GM23338 (cell line): ENCODE results near the gene CALCB. TPM values are rescaled to one million over a fixed set of nuclear protein-coding genes. Genes with fewer than 3 reads are reported as not detected.

ENCODE experiments used
- ATAC-seq: fragments of 200-7000 bp; cut with Tn5 transposase; 3 replicates; pipeline ENCODE4 v1.9.1; 2020
- DNase-seq: peaks from one replicate; pipeline ENCODE4 v3.0.0-alpha.2; 2015; ENCODE audit warnings: low spot score
- H2AFZ ChIP-seq: fragments of 200-600 bp; sonication (generic); 2 replicates; pipeline ENCODE4 v1.8.0; 2016; ENCODE audit warnings: antibody characterized with exemption, mild to moderate bottlenecking, moderate library complexity
- H3F3A ChIP-seq: fragments of 200-600 bp; sonication (generic); replicated peaks from 2 replicates; pipeline ENCODE4 v1.8.0; 2017; ENCODE audit warnings: antibody characterized with exemption, mixed run types, low read depth
- H3K27ac ChIP-seq: fragments of 200-600 bp; sonication (generic); 2 replicates; pipeline ENCODE4 v1.6.1; 2016; ENCODE audit warnings: low read depth
- H3K27me3 ChIP-seq: fragments of 200-600 bp; sonication (generic); 2 replicates; pipeline ENCODE4 v1.8.0; 2016; ENCODE audit warnings: mild to moderate bottlenecking, mixed run types, moderate library complexity; ENCODE audit not compliant: insufficient read depth
- H3K36me3 ChIP-seq: fragments of 200-600 bp; sonication (generic); 2 replicates; pipeline ENCODE4 v1.8.0; 2016; ENCODE audit warnings: mild to moderate bottlenecking; ENCODE audit not compliant: insufficient read depth
- H3K4me1 ChIP-seq: fragments of 200-600 bp; sonication (generic); 2 replicates; pipeline ENCODE4 v1.8.0; 2016; ENCODE audit warnings: mild to moderate bottlenecking, moderate library complexity; ENCODE audit not compliant: insufficient read depth
- H3K4me2 ChIP-seq: fragments of 200-600 bp; sonication (generic); 2 replicates; pipeline ENCODE4 v1.7.1; 2017; ENCODE audit warnings: mixed run types
- H3K4me3 ChIP-seq: fragments of 200-600 bp; sonication (generic); 2 replicates; pipeline ENCODE4 v1.6.1; 2016; ENCODE audit warnings: mixed run types
- H3K79me2 ChIP-seq: fragments of 200-600 bp; sonication (generic); replicated peaks from 2 replicates; pipeline ENCODE4 v1.8.0; 2017; ENCODE audit warnings: mild to moderate bottlenecking; ENCODE audit not compliant: insufficient read depth
- H3K9me2 ChIP-seq: fragments of 200-600 bp; sonication (generic); 2 replicates; pipeline ENCODE4 v1.8.0; 2017; ENCODE audit not compliant: insufficient read depth
- H4K20me1 ChIP-seq: fragments of 200-600 bp; sonication (generic); replicated peaks from 2 replicates; pipeline ENCODE4 v1.8.0; 2017; ENCODE audit warnings: mild to moderate bottlenecking; ENCODE audit not compliant: insufficient read depth
- H3K27ac Mint-ChIP-seq: 2 replicates; pipeline ENCODE4 v1.8.0; 2020; ENCODE audit warnings: inconsistent platforms, mild to moderate bottlenecking, moderate library complexity, mixed read lengths
- H3K27me3 Mint-ChIP-seq: 3 replicates; pipeline ENCODE4 v1.8.0; 2022; ENCODE audit warnings: low read depth, mild to moderate bottlenecking, moderate library complexity, mixed read lengths, inconsistent platforms; ENCODE audit not compliant: insufficient read depth, poor library complexity
- H3K36me3 Mint-ChIP-seq: 3 replicates; pipeline ENCODE4 v1.8.0; 2021; ENCODE audit warnings: low read depth, mild to moderate bottlenecking, inconsistent platforms, moderate library complexity, mixed read lengths
- H3K4me1 Mint-ChIP-seq: 3 replicates; pipeline ENCODE4 v1.8.0; 2020; ENCODE audit warnings: mild to moderate bottlenecking, inconsistent platforms, mixed read lengths
- H3K4me3 Mint-ChIP-seq: 3 replicates; pipeline ENCODE4 v1.8.0; 2021; ENCODE audit warnings: moderate library complexity, mild to moderate bottlenecking, inconsistent platforms, mixed read lengths
- H3K9me3 Mint-ChIP-seq: 3 replicates; pipeline ENCODE4 v1.8.0; 2020; ENCODE audit warnings: moderate library complexity, mild to moderate bottlenecking, inconsistent platforms, mixed read lengths
- CREB1 ChIP-seq: fragments of 250-450 bp; sonication (Bioruptor Pico); IDR thresholded peaks from 2 replicates; pipeline ENCODE4 v1.5.0; 2020; ENCODE audit warnings: low read depth, mild to moderate bottlenecking, moderate library complexity
- CTCF ChIP-seq, 2 experiments: fragments of 200-600 bp in 1 of 2; sonication (generic) in 1 of 2; conservative IDR thresholded peaks; 2 replicates each; pipeline versions ENCODE4 v1.5.1 to v1.6.1; 2016 to 2017; ENCODE audit warnings: antibody characterized with exemption in 2 of 2, low read depth in 2 of 2, mild to moderate bottlenecking in 2 of 2, moderate library complexity in 1 of 2
- ETS1 ChIP-seq: IDR thresholded peaks from 2 replicates; pipeline ENCODE4 v1.6.1; 2016; ENCODE audit warnings: antibody characterized with exemption
- EZH2 ChIP-seq: fragments of 200-600 bp; sonication (generic); IDR thresholded peaks from one replicate; pipeline ENCODE4 v1.8.0; 2017; ENCODE audit warnings: antibody characterized with exemption, mild to moderate bottlenecking, low read depth; ENCODE audit not compliant: unreplicated experiment
- EZH2phosphoT487 ChIP-seq: fragments of 200-600 bp; sonication (generic); IDR thresholded peaks from one replicate; pipeline ENCODE4 v1.8.1; 2018; ENCODE audit warnings: antibody characterized with exemption; ENCODE audit not compliant: unreplicated experiment
- JUNB ChIP-seq: IDR thresholded peaks from one replicate; pipeline ENCODE4 v1.6.1; 2016; ENCODE audit warnings: antibody characterized with exemption; ENCODE audit not compliant: unreplicated experiment
- NANOG ChIP-seq: IDR thresholded peaks from 2 replicates; pipeline ENCODE4 v1.6.1; 2016; ENCODE audit warnings: antibody characterized with exemption, borderline replicate concordance
- POLR2AphosphoS5 ChIP-seq: IDR thresholded peaks from 2 replicates; pipeline ENCODE4 v1.6.1; 2016; ENCODE audit warnings: antibody characterized with exemption, low read depth
- REST ChIP-seq: IDR thresholded peaks from one replicate; pipeline ENCODE4 v1.6.1; 2018; ENCODE audit warnings: antibody characterized with exemption; ENCODE audit not compliant: unreplicated experiment
- STAT1 ChIP-seq: IDR thresholded peaks from one replicate; pipeline ENCODE4 v1.6.1; 2016; ENCODE audit warnings: antibody characterized with exemption; ENCODE audit not compliant: unreplicated experiment
- ZNF114 ChIP-seq: fragments of 250-450 bp; sonication (Bioruptor Pico); IDR thresholded peaks from 2 replicates; pipeline ENCODE4 v1.5.0; 2020; ENCODE audit warnings: mild to moderate bottlenecking, moderate library complexity
- ZNF331 ChIP-seq: fragments of 250-450 bp; sonication (Bioruptor Pico); IDR thresholded peaks from 2 replicates; pipeline ENCODE4 v1.5.0; 2020; ENCODE audit warnings: low read depth, mild to moderate bottlenecking, moderate library complexity
- ZNF462 ChIP-seq: fragments of 250-450 bp; sonication (Bioruptor Pico); IDR thresholded peaks from 2 replicates; pipeline ENCODE4 v1.5.0; 2020; ENCODE audit warnings: mild to moderate bottlenecking, moderate library complexity
- polyA plus RNA-seq: library from polyadenylated mRNA; unstranded; fragments of >200 nt; fragmentation: Nextera tagmentation; extraction: Ambion mirVana; gene quantifications from 2 replicates; pipeline ENCODE4 v1.2.1, GENCODE V29; 2016
- total RNA-seq: library from RNA; depleted of rRNA; stranded (reverse); fragments of >200 nt; shearing (Covaris generic); gene quantifications from 2 replicates; pipeline ENCODE4 v1.2.3, GENCODE V29; 2014

CALCB gene
- total and polyA plus RNA-seq, 2 experiments from 2014 or later: 7.9 to 9.5 TPM

- H3K4me2 ChIP-seq: no peak overlapping the region
- no peak for DNase-seq
- H3K79me2 ChIP-seq: no peaks in the 10 kb centered on the region
- Mint-ChIP-seq H3K27ac (no peak overlapping the region), H3K4me3 (no peak overlapping the region), H3K4me1 (peaks cover 2% of the 10 kb centered on the region; the same call in 2 of the 3 replicates), H3K9me3 (no peaks in the 10 kb centered on the region; the same call in 2 of the 3 replicates), H3K27me3 (peaks cover 2% of the 10 kb centered on the region), H3K36me3 (0 out of 3 replicates have a peak, but pooled peaks cover 2% of the 10 kb centered on the region)
- H3K27me3 ChIP-seq: no peaks in the 10 kb centered on the region
- no peak overlapping the region for H3K4me3 ChIP-seq
- H2AFZ ChIP-seq: no peak overlapping the region
- no peak overlapping the region for H3K27ac ChIP-seq
- H3K36me3 ChIP-seq: no peaks in the 10 kb centered on the region
- H3K4me1 ChIP-seq: no peaks in the 10 kb centered on the region
- peaks cover 11% of the 10 kb centered on the region for H3K9me2 ChIP-seq
- no peak for TF ChIP-seq JUNB
- no peak for TF ChIP-seq ZNF331
- TF ChIP-seq EZH2: no peak
- TF ChIP-seq NANOG: no peak
- no peak for TF ChIP-seq ZNF462 (CRISPR knock-in tag)
- no peak for TF ChIP-seq REST
- TF ChIP-seq ETS1: no peak
- no peak for TF ChIP-seq STAT1
- no peak for TF ChIP-seq CREB1 (CRISPR knock-in tag)
- TF ChIP-seq POLR2AphosphoS5: no peak
- TF ChIP-seq ZNF114: no peak
- no peak for TF ChIP-seq EZH2phosphoT487
- TF ChIP-seq CTCF (conservative IDR thresholded peaks at IDR 0.05; ENCODE audit: low read depth in 2 of 2): no peak
- H4K20me1 ChIP-seq: no peaks in the 10 kb centered on the region
- no peak for ATAC-seq
- H3F3A ChIP-seq: no peaks in the 10 kb centered on the region
These were observed 25.9 kb downstream of the CALCB start for GRCh38 chr11:15099267-15099666.
